ENCODE data around the gene MYMK.

Gene MYMK

GRCh38 chr9:133499132-133499891 lies 25.4 kb downstream of the MYMK start:
- no peak for DNase-seq

GRCh38 chr9:133496861-133497842 lies 27.6 kb downstream of the MYMK start:
- no peak for DNase-seq

GRCh38 chr9:133495327-133496293 lies 29.1 kb downstream of the MYMK start:
- DNase-seq: no peak

GRCh38 chr9:133494636-133495326 lies 30.0 kb downstream of the MYMK start:
- DNase-seq: no peak

GRCh38 chr9:133493845-133494540 lies 30.8 kb downstream of the MYMK start:
- no peak for DNase-seq

GRCh38 chr9:133493428-133493827 lies 31.3 kb downstream of the MYMK start:
- DNase-seq: no peak

- DNase-seq: no peak
Measured at GRCh38 chr9:133492061-133493021, 32.4 kb downstream of the MYMK start.

GRCh38 chr9:133491656-133491925 lies 33.2 kb downstream of the MYMK start:
- no peak for DNase-seq

- no peak for DNase-seq
Measured at GRCh38 chr9:133490865-133491655, 33.7 kb downstream of the MYMK start.

GRCh38 chr9:133490201-133490681 lies 34.5 kb downstream of the MYMK start:
- DNase-seq: no peak

GRCh38 chr9:133489253-133490190 lies 35.2 kb downstream of the MYMK start:
- no peak for DNase-seq

GRCh38 chr9:133488686-133489252 lies 36.0 kb downstream of the MYMK start:
- DNase-seq: no peak

- no peak for DNase-seq
Measured at GRCh38 chr9:133487331-133487725, 37.4 kb downstream of the MYMK start.

- peak; percentile 29 for DNase-seq
Measured at GRCh38 chr9:133485531-133486260, 39.1 kb downstream of the MYMK start.

GRCh38 chr9:133484671-133485437 lies 39.9 kb downstream of the MYMK start:
- DNase-seq: no peak

- DNase-seq: no peak
Measured at GRCh38 chr9:133483611-133484010, 41.1 kb downstream of the MYMK start.

Measured in activated CD4-positive, alpha-beta T cell treated with anti-CD3 and anti-CD28 coated beads, Interleukin-10, Interleukin-2, amounts not matched to agents 100 ng/mL and 50 ng/mL, durations not matched to agents 16 hours and 8 hours (primary cell).